Stimulated activated naive CD8-positive, alpha-beta T cell treated with anti-CD3 and anti-CD28 coated beads, Interleukin-15, Interleukin-2, amounts not matched to agents 100 ng/mL and 50 ng/mL, for 24 hours (primary cell): ENCODE measurements around the gene PFKP.

Source experiments
- H3K27ac Mint-ChIP-seq: one replicate; pipeline ENCODE4 v1.8.0; 2021; ENCODE audit warnings: mild to moderate bottlenecking, mixed read lengths
- H3K27me3 Mint-ChIP-seq: one replicate; pipeline ENCODE4 v1.8.0; 2021; ENCODE audit warnings: mixed read lengths
- H3K36me3 Mint-ChIP-seq: one replicate; pipeline ENCODE4 v1.8.0; 2021; ENCODE audit warnings: low read depth, mixed read lengths
- H3K4me1 Mint-ChIP-seq: one replicate; pipeline ENCODE4 v1.8.0; 2021; ENCODE audit warnings: low read depth, mixed read lengths
- H3K4me3 Mint-ChIP-seq: one replicate; pipeline ENCODE4 v1.8.0; 2021; ENCODE audit warnings: mild to moderate bottlenecking, mixed read lengths
- H3K9me3 Mint-ChIP-seq: one replicate; pipeline ENCODE4 v1.8.0; 2021; ENCODE audit warnings: mixed read lengths

PFKP gene

DNA sequence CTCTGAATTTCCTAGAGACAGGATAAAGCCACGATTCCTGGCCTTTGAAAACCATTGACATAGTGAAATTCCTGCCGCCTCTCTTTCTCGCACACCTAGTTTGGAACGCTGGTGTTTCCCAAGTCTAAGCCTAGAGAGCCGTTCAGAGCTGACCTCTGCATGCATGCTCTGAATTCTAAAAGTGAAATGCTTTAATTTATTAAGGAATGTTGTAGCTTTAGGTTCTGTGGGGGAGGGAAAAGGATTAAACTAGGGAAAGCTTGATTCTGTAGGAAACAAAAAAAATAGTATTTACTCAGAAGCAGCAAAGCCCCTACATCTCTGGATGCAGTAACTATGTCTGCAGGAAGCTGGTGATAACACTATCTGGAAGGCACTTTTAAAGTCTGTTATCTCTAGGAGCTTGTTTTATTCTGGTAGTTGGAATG lies 27.3 kb downstream of the PFKP start:
- Mint-ChIP-seq H3K4me1 (peaks cover 82% of the 10 kb centered on the region), H3K36me3 (peaks cover 77% of the 10 kb centered on the region), H3K4me3 (peak overlapping the region; percentile 59), H3K27me3 (no peaks in the 10 kb centered on the region), H3K9me3 (no peaks in the 10 kb centered on the region), H3K27ac (peak overlapping the region; percentile 97)

DNA sequence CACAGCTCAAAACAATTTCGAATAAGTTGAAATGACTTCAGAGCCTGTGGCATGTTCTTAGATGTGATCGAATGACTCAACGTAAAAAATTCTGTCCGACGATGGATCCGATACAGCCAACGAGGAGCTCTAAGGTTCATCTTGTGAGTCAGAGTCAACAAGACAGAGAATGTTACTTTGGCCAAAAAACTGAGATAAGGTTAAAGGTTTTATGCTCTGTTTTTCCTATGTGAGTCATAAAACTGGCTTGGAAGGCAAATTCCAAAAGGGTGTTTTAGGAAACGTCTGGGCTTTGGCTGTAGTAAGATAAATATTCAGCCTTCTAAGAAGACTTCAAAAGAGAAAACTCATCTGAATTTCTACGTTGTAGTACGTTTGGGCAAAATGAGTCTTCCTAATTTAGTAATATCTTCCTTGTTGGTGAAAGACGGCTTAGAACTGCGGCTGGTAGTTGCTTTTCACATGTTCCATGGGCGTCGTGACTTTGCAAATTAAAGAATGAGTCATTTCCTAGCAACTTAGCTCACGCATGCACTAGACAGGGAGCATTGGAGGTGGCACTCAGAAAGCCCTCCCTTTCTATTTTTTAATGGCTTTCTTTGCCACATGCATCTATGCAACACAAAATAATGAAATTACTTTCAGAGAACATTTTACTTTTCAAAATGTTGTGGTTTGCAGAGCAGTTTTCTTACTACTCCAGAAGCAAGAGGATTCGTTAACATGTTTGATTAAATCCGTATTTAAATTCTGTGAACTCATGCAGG lies 28.2 kb downstream of the PFKP start:
- H3K4me3 Mint-ChIP-seq, result peak overlapping the region; percentile 66

DNA sequence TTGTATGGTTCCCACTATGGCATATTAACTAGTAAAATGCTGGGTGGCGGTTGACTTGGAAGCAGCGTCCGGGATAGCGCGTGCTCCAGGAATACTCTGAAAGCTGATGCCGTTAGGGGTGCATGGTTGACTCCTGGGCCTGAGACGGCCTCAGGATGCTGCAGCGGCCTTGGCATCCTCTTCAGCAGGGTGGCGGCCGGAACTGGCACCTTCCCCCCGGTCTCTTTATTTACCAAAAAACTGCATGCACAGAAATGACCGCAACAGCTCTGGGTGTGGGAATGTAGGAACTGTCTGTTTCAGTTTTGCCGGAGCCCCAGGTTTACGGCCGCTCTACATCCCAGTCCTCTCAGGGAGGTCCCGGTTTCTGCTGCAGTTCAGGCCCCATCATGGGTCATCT lies 28.8 kb downstream of the PFKP start:
- Mint-ChIP-seq H3K9me3 (no peaks in the 10 kb centered on the region), H3K36me3 (peaks cover 76% of the 10 kb centered on the region), H3K4me3 (peak overlapping the region; percentile 66)

More for the DNA sequence above, 28.2 kb downstream of the PFKP start:
- Mint-ChIP-seq H3K36me3 (peaks cover 77% of the 10 kb centered on the region), H3K27ac (peak overlapping the region; percentile 97), H3K27me3 (no peaks in the 10 kb centered on the region), H3K9me3 (no peaks in the 10 kb centered on the region), H3K4me1 (peaks cover 76% of the 10 kb centered on the region)

DNA sequence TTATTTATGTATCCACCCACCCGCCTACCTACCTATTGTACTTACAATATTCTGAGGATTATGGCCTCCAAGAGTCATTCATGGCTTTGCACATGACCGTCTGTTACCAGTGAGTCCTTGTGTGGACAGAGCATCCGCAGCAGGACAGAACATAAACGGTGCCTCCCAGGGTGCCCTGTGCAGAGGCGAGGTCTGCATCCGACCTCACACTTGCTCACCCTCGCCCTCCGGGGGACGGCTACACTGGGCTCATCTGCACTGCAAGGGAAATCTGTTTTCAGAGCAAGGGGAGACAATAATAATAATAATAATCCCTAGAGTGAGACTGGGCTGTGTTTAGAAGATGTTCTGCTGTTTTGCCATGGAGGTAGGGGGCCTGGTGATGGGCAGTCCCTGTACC lies 29.8 kb downstream of the PFKP start:
- no peaks in the 10 kb centered on the region for H3K9me3 Mint-ChIP-seq
- peak overlapping the region; percentile 83 for H3K27ac Mint-ChIP-seq
- peaks cover 61% of the 10 kb centered on the region for H3K4me1 Mint-ChIP-seq
- no peaks in the 10 kb centered on the region for H3K27me3 Mint-ChIP-seq
- peaks cover 76% of the 10 kb centered on the region for H3K36me3 Mint-ChIP-seq
- no peak overlapping the region for H3K4me3 Mint-ChIP-seq

More for the DNA sequence above, 28.8 kb downstream of the PFKP start:
- Mint-ChIP-seq H3K27me3 (no peaks in the 10 kb centered on the region), H3K4me1 (peaks cover 70% of the 10 kb centered on the region), H3K27ac (peak overlapping the region; percentile 97)

DNA sequence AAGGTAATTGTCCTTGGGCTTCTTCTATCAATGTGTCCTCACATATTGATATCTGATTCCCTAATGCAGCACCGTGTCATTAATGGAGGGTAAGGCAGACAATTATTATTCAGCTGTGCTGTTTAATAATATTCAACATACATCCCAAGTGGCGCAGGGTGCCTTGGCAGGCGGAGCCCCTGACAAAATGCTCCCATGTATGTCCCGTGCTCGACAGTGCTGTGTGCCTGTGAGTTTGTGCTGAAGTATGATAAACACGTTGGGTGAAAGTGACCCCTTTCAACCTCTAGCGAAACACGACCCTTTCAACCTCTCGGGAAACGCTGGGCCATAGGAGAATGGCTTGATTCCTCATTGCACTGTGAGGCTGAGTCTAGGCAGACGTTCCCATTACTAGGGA lies 31.3 kb downstream of the PFKP start:
- H3K4me1 Mint-ChIP-seq, result peaks cover 46% of the 10 kb centered on the region
- H3K27me3 Mint-ChIP-seq, result no peaks in the 10 kb centered on the region
- H3K9me3 Mint-ChIP-seq, result no peaks in the 10 kb centered on the region
- H3K4me3 Mint-ChIP-seq, result no peak overlapping the region
- no peak overlapping the region for H3K27ac Mint-ChIP-seq
- H3K36me3 Mint-ChIP-seq, result peaks cover 80% of the 10 kb centered on the region

DNA sequence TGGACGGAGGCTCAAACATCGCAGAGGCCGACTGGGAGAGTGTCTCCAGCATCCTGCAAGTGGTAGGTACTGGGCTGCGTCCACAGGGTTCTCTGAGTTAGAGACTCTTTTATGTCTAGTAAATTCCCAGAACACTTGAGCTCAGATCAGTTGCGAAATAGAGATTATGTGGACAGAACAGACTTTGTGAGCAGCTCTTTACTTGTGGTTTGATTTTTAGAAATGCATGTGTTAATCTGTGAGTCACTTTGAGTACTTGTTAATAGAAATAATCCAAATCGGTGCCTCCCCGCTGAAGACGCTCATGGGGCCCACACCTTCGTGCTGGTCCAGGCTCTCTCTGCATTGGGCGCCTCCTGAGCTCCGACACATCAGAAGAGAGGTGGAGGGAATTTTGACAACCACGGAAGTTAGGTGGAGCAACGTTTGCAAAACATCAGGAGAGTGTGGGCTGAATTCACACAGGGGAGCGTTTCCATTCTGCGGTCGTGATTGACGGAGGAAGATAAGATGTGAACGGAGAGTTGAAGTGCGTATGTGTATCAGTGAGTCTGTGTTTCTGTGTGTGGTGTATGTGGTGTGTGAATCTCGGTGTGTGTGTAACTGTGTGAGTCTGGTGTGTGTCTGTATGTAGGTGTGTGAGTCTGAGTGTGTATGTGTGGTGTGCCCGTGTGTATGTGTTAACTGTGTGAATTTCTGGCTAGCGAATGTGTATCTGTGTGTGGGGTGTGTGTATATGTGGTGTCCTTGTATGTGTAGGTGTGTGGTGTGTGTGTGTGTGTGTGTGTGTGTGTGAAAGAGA lies 32.1 kb downstream of the PFKP start:
- H3K27me3 Mint-ChIP-seq, result no peaks in the 10 kb centered on the region
- peak overlapping the region; percentile 92 for H3K27ac Mint-ChIP-seq
- peaks cover 38% of the 10 kb centered on the region for H3K4me1 Mint-ChIP-seq
- H3K9me3 Mint-ChIP-seq, result no peaks in the 10 kb centered on the region
- peaks cover 80% of the 10 kb centered on the region for H3K36me3 Mint-ChIP-seq
- H3K4me3 Mint-ChIP-seq, result no peak overlapping the region

DNA sequence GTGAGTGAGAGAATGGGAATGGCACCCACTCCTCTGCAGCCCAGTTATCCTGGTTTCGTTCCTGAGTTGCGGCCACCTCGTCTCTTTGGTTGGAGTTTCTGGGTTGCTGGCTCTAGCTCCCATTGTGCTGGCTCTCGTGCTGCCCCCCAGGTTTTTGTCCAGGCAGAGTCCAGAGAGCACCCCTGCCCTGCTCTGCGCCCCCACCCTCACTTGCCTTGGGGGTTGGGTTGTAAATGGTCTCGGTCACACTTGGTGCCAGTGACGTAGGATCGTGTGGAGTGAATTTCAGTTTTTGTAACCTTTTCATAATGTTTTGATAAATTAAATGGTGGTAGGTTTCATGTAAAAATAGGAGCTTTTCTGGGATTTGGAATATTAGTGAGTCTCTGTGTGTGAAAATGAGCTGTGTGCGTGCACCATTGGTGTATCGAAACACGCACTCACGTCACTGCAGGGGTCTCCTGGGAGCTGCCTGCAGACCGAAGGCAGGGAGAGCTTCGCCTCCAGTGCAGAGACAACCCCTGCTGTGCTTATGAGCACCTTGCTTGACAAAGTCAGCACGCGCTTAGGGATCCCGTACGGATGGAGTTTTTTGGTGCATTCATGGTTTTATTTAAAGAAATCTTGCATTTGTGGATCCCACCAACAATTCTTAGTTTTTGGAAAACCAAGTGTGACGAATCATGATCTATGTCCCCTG lies 32.9 kb downstream of the PFKP start:
- Mint-ChIP-seq H3K27me3 (no peaks in the 10 kb centered on the region), H3K36me3 (peaks cover 77% of the 10 kb centered on the region), H3K27ac (peak overlapping the region; percentile 92), H3K4me3 (no peak overlapping the region), H3K9me3 (no peaks in the 10 kb centered on the region), H3K4me1 (peaks cover 30% of the 10 kb centered on the region)

DNA sequence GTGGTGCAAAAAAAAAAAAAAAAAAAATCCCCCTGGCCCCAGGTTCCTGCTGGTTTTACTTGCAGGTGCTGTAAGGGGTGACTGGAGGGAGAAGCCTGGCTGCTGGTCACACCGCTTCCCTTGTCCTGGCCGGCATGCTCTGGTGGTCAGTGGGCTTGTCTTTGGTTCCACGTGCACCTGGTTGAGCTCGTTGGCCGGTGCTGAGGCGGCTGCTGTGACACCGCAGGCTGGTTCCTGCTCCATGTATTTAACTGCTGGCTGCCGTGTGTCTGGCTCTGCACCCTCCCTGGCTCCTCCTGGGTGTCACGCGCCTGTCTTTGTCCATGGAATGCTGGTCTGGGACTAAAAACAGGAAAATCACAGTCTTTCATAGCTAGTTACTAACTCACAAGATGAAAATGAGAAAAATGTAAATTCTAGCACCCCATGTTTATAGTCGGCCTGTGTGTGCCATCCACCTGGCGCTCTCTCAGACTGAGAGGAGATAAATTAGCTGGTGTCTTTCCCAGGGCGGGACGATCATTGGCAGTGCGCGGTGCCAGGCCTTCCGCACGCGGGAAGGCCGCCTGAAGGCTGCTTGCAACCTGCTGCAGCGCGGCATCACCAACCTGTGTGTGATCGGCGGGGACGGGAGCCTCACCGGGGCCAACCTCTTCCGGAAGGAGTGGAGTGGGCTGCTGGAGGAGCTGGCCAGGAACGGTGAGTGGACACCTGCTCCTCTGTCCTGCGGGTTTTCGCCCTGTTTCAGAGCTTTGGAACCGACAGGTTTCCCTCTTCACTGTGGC lies 33.7 kb downstream of the PFKP start:
- Mint-ChIP-seq H3K9me3 (no peaks in the 10 kb centered on the region), H3K27me3 (no peaks in the 10 kb centered on the region), H3K4me3 (no peak overlapping the region), H3K27ac (no peak overlapping the region), H3K36me3 (peaks cover 78% of the 10 kb centered on the region), H3K4me1 (peaks cover 22% of the 10 kb centered on the region)

DNA sequence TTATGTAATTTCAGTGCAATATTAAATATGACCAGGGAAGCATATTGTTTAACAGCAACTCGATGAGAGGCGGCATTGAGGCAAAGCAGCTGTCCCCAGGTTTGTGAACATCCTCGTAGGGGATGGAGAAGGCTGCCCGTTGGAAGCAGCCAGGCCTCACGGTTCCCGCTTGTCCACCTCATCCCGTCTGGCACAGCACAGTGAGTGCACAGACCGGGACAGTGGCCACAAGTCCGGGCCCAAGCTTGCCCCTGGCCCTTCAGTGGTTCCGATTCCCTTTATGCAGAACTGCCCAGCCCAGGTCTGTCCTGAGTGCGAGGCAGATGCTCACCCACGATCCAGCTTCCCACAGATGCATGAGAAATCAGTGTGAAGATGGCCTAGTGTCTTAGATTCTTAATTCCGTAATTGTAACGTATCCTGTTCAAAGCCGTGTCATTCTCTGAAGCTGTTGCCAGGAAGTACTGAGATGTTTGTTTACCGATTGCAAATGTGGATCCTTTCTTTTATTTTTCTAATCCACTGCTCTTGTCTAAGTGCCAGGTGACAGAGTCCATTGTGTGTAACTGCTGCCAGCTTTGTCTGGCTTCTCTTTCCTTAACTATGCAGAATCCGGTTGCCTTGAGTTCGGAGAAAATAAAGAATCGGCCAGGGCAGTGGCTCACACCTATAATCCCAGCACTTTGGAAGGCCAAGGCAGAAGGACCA lies 35.5 kb downstream of the PFKP start:
- Mint-ChIP-seq H3K27ac (no peak overlapping the region), H3K4me1 (peaks cover 12% of the 10 kb centered on the region), H3K36me3 (peaks cover 80% of the 10 kb centered on the region)

DNA sequence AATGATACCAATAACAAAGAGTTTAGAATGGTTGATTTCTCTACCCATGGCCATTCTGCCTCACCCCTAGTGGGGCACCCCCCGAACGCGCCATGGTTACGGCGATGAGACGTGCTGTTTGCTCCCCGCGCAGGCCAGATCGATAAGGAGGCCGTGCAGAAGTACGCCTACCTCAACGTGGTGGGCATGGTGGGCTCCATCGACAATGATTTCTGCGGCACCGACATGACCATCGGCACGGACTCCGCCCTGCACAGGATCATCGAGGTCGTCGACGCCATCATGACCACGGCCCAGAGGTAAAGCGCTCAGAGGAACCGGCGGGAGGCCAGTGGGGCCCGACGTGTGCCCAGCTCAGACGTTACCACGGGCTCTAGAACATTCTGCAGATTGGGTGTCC lies 36.3 kb downstream of the PFKP start:
- H3K4me1 Mint-ChIP-seq, result peaks cover 12% of the 10 kb centered on the region
- H3K27ac Mint-ChIP-seq, result no peak overlapping the region
- H3K27me3 Mint-ChIP-seq, result no peaks in the 10 kb centered on the region
- no peaks in the 10 kb centered on the region for H3K9me3 Mint-ChIP-seq
- no peak overlapping the region for H3K4me3 Mint-ChIP-seq
- H3K36me3 Mint-ChIP-seq, result peaks cover 84% of the 10 kb centered on the region

More for the DNA sequence above, 35.5 kb downstream of the PFKP start:
- no peak overlapping the region for H3K4me3 Mint-ChIP-seq
- H3K27me3 Mint-ChIP-seq, result no peaks in the 10 kb centered on the region
- H3K9me3 Mint-ChIP-seq, result no peaks in the 10 kb centered on the region

DNA sequence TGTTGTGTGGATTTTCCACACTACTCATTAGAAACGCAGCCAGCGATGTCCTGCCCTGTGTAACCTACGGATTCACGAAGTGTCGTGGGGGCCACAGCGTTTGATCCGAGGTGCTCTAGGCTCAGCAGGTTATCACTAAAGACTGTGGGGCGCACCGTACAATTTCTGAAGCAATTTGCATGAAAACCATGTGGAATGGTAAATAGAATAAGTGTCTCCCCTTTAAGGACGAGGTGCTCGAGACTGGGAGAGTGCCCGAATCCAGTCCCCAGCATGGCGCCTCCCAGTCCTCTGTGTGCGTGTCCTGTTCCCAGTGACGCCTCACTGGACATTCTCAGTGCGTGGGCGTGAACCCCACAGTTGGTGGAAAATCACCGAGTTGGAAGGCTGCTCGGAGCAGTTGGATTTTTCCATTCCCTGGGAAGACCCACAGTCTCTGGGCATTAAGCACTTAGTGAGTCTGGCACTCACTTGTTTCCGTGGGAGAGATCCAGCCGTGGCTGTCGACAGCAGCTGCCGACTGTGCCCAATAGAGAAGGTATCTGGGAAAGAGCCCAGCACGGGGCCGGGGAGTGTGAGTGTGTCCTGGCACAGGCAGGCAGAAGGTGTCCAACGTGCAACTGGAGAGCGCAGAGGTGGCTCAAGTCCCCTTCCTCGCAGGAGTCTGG lies 37.0 kb downstream of the PFKP start:
- Mint-ChIP-seq H3K27me3 (no peaks in the 10 kb centered on the region), H3K4me3 (no peak overlapping the region), H3K9me3 (no peaks in the 10 kb centered on the region), H3K27ac (no peak overlapping the region), H3K36me3 (peaks cover 84% of the 10 kb centered on the region), H3K4me1 (peaks cover 5% of the 10 kb centered on the region)

DNA sequence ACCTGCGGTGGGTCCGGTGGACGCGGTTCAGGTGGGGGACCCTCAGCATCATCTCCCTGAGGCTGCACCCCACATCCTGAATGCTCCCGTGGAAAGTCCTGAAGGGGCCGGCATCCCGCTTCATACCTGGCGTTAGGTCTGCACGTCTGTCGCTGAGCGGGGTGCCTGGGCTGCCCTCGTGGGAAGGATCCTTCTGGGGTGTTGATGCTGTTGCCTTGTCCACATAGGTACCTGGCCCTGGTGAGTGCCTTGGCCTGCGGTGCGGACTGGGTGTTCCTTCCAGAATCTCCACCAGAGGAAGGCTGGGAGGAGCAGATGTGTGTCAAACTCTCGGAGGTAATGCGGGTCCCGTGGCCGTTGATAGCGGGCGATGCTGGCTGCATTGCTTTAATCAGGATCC lies 37.8 kb downstream of the PFKP start:
- Mint-ChIP-seq H3K27ac (no peak overlapping the region), H3K27me3 (no peaks in the 10 kb centered on the region), H3K4me3 (no peak overlapping the region), H3K36me3 (peaks cover 80% of the 10 kb centered on the region), H3K4me1 (no peaks in the 10 kb centered on the region), H3K9me3 (no peaks in the 10 kb centered on the region)

DNA sequence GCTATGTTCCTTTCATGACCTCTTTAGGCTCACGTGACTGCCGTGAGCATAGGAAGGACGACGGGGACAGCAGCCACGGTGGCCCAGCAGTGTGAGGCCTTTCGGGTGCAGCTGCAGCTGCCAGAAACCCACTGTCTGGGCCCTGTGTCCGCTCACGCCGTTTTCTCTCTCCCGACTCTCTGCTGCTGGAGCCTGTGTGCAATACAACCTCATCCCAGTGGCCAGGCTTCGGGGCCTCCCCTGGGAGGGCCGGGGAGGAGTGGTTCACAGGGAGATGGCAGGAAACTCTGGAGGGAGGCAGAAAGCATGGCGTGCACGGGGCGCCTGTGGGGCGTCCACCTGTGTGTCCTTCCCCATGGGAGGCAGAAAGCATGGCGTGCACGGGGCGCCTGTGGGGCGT lies 38.6 kb downstream of the PFKP start:
- H3K4me3 Mint-ChIP-seq, result no peak overlapping the region
- H3K27me3 Mint-ChIP-seq, result no peaks in the 10 kb centered on the region
- no peak overlapping the region for H3K27ac Mint-ChIP-seq
- peaks cover 81% of the 10 kb centered on the region for H3K36me3 Mint-ChIP-seq
- no peaks in the 10 kb centered on the region for H3K9me3 Mint-ChIP-seq
- H3K4me1 Mint-ChIP-seq, result peaks cover 3% of the 10 kb centered on the region
